H9 (cell line): ENCODE measurements around the gene SLC7A14. TPM values are rescaled to one million over a fixed set of nuclear protein-coding genes. Genes with fewer than 3 reads are reported as not detected.

ENCODE experiments used
- DNase-seq: peaks from one replicate; pipeline ENCODE4 v3.0.0-alpha.2; 2017
- H2AFZ ChIP-seq: one replicate; pipeline ENCODE4 v1.6.1; 2013; ENCODE audit warnings: mild to moderate bottlenecking, low read length, control low read depth, moderate library complexity
- H2AK5ac ChIP-seq: 2 replicates; pipeline ENCODE4 v1.6.1; 2013; ENCODE audit warnings: low read length, control low read depth, mixed read lengths; ENCODE audit not compliant: insufficient read length
- H2BK120ac ChIP-seq: one replicate; pipeline ENCODE4 v1.6.1; 2013; ENCODE audit warnings: low read depth, mild to moderate bottlenecking, low read length, control low read depth, inconsistent platforms; ENCODE audit not compliant: poor library complexity, severe bottlenecking
- H2BK12ac ChIP-seq: 2 replicates; pipeline ENCODE4 v1.6.1; 2013; ENCODE audit warnings: low read length, control low read depth, mixed read lengths, low read depth; ENCODE audit not compliant: insufficient read length
- H2BK15ac ChIP-seq: 2 replicates; pipeline ENCODE4 v1.6.1; 2013; ENCODE audit warnings: low read depth, low read length, control low read depth
- H2BK20ac ChIP-seq: one replicate; pipeline ENCODE4 v1.6.1; 2013; ENCODE audit warnings: low read depth, mild to moderate bottlenecking, low read length, control low read depth, inconsistent platforms; ENCODE audit not compliant: poor library complexity, severe bottlenecking
- H2BK5ac ChIP-seq: 2 replicates; pipeline ENCODE4 v1.6.1; 2013; ENCODE audit warnings: low read length, control low read depth, mixed read lengths; ENCODE audit not compliant: insufficient read length
- H3K14ac ChIP-seq: 2 replicates; pipeline ENCODE4 v1.6.1; 2013; ENCODE audit warnings: low read length, control low read depth; ENCODE audit not compliant: insufficient read depth
- H3K18ac ChIP-seq: 2 replicates; pipeline ENCODE4 v1.6.1; 2013; ENCODE audit warnings: low read depth, mild to moderate bottlenecking, mixed read lengths, low read length, control low read depth; ENCODE audit not compliant: insufficient read length
- H3K23ac ChIP-seq: 2 replicates; pipeline ENCODE4 v1.6.1; 2013; ENCODE audit warnings: low read length, control low read depth, mixed read lengths, low read depth; ENCODE audit not compliant: insufficient read length
- H3K23me2 ChIP-seq: 2 replicates; pipeline ENCODE4 v1.6.1; 2013; ENCODE audit warnings: low read depth, mild to moderate bottlenecking, mixed read lengths, low read length, control low read depth; ENCODE audit not compliant: insufficient read length, poor library complexity, severe bottlenecking
- H3K27ac ChIP-seq: 2 replicates; pipeline ENCODE4 v1.5.1; 2013; ENCODE audit warnings: low read length, control low read depth, mixed read lengths, low read depth; ENCODE audit not compliant: insufficient read length
- H3K27me3 ChIP-seq: 2 replicates; pipeline ENCODE4 v1.6.1; 2013; ENCODE audit warnings: low read length, control low read depth, inconsistent platforms; ENCODE audit not compliant: insufficient read depth
- H3K4ac ChIP-seq: 2 replicates; pipeline ENCODE4 v1.6.1; 2013; ENCODE audit warnings: low read depth, mild to moderate bottlenecking, control low read depth, inconsistent platforms, low read length, moderate library complexity
- H3K4me1 ChIP-seq: 2 replicates; pipeline ENCODE4 v1.6.1; 2013; ENCODE audit warnings: low read length, control low read depth, inconsistent platforms; ENCODE audit not compliant: insufficient read depth
- H3K4me2 ChIP-seq: 2 replicates; pipeline ENCODE4 v1.6.1; 2013; ENCODE audit warnings: low read length, control low read depth, mixed read lengths; ENCODE audit not compliant: insufficient read length, insufficient read depth
- H3K56ac ChIP-seq: 2 replicates; pipeline ENCODE4 v1.6.1; 2013; ENCODE audit warnings: low read depth, mild to moderate bottlenecking, mixed read lengths, low read length, control low read depth; ENCODE audit not compliant: insufficient read length
- H3K79me1 ChIP-seq: 2 replicates; pipeline ENCODE4 v1.6.1; 2013; ENCODE audit warnings: low read depth, mild to moderate bottlenecking, moderate library complexity, low read length, control low read depth, inconsistent platforms; ENCODE audit not compliant: insufficient read depth, poor library complexity, severe bottlenecking
- H3K79me2 ChIP-seq: 2 replicates; pipeline ENCODE4 v1.6.1; 2013; ENCODE audit warnings: low read length, control low read depth, inconsistent platforms; ENCODE audit not compliant: insufficient read depth
- H3K9ac ChIP-seq: 2 replicates; pipeline ENCODE4 v1.6.1; 2013; ENCODE audit warnings: low read length, control low read depth, mixed read lengths; ENCODE audit not compliant: insufficient read length; ENCODE audit errors: extremely low read depth
- H3K9me3 ChIP-seq: one replicate; pipeline ENCODE4 v1.6.1; 2013; ENCODE audit warnings: low read depth, low read length, inconsistent platforms; ENCODE audit not compliant: control insufficient read depth
- H3T11ph ChIP-seq: one replicate; pipeline ENCODE4 v1.6.1; 2013; ENCODE audit warnings: mild to moderate bottlenecking, low read length, control low read depth, inconsistent platforms
- H4K20me1 ChIP-seq: one replicate; pipeline ENCODE4 v1.6.1; 2013; ENCODE audit not compliant: control insufficient read depth, insufficient read length, insufficient read depth
- H4K5ac ChIP-seq: 2 replicates; pipeline ENCODE4 v1.6.1; 2013; ENCODE audit warnings: low read depth, mild to moderate bottlenecking, mixed read lengths, low read length, control low read depth; ENCODE audit not compliant: insufficient read length
- H4K8ac ChIP-seq: replicated peaks from 2 replicates; pipeline ENCODE4 v1.6.1; 2013; ENCODE audit warnings: low read length, control low read depth, mixed read lengths, low read depth; ENCODE audit not compliant: insufficient read length
- H4K91ac ChIP-seq: 2 replicates; pipeline ENCODE4 v1.6.1; 2013; ENCODE audit warnings: low read depth, mild to moderate bottlenecking, moderate library complexity, mixed read lengths, low read length, control low read depth; ENCODE audit not compliant: insufficient read length
- H3K27ac Mint-ChIP-seq, 3 experiments: 2 replicates in 2 of 3; 3 replicates in 1 of 3; pipeline ENCODE4 v1.8.0; 2020 to 2021; ENCODE audit warnings: mixed read lengths in 3 of 3, mild to moderate bottlenecking in 1 of 3, moderate library complexity in 1 of 3
- H3K27me3 Mint-ChIP-seq: 2 replicates; pipeline ENCODE4 v1.8.0; 2021; ENCODE audit warnings: low read depth, mild to moderate bottlenecking, moderate library complexity, mixed read lengths
- H3K36me3 Mint-ChIP-seq, 3 experiments: 2 replicates in 2 of 3; 3 replicates in 1 of 3; pipeline ENCODE4 v1.8.0; 2020 to 2021; ENCODE audit warnings: low read depth in 3 of 3, mixed read lengths in 3 of 3; ENCODE audit not compliant: insufficient read depth in 1 of 3
- H3K4me1 Mint-ChIP-seq, 2 experiments: 2 replicates each; pipeline ENCODE4 v1.8.0; 2020; ENCODE audit warnings: mixed read lengths in 2 of 2
- H3K4me3 Mint-ChIP-seq, 2 experiments: 2 replicates in 1 of 2; 3 replicates in 1 of 2; pipeline ENCODE4 v1.8.0; 2020 to 2021; ENCODE audit warnings: mild to moderate bottlenecking in 2 of 2, mixed read lengths in 2 of 2, moderate library complexity in 1 of 2
- H3K9me3 Mint-ChIP-seq, 2 experiments: 2 replicates in 1 of 2; 3 replicates in 1 of 2; pipeline ENCODE4 v1.8.0; 2020; ENCODE audit warnings: mild to moderate bottlenecking in 2 of 2, mixed read lengths in 2 of 2, moderate library complexity in 1 of 2
- WGBS: extraction: QIAGEN DNeasy Blood & Tissue Kit; methylation state at CpG from one replicate; pipeline ENCODE4 v1.1.7; 2013; ENCODE audit warnings: missing lambda C conversion rate, low lambda C conversion rate, mixed read lengths; ENCODE audit not compliant: insufficient read length; ENCODE audit errors: extremely low coverage; 5-methylcytosine and 5-hydroxymethylcytosine counted together
- total RNA-seq: library from RNA; stranded (reverse); gene quantifications from 2 replicates; pipeline ENCODE4 v1.2.1, GENCODE V29; 2021
- TF ChIP-seq, protein P1 (sequence below): fragments of 200-600 bp; sonication (generic); conservative IDR thresholded peaks from 3 replicates; pipeline ENCODE4 v1.8.0; 2021; ENCODE audit warnings: antibody characterized with exemption, mild to moderate bottlenecking

The SLC7A14 gene
- total RNA-seq, 1 experiment from 2014 or later = 0.42 TPM

DNA sequence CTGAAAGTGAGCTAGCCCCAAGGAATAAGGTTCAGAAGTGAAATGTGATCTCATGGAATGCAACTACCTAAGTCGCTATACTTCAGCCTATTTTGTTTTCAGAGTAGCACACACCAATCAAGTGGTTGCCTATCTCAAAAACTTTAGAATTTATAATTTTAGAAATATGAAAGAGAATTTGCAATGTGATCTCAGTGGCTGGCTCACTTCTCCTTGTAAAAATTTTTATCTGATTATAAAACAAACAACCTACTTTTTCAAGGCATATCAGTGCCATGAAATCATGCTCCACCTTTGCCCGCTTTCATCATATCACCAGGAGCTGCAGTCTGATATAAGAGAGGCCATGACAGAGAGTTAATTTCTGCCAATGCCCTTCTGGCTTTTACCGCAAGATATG is 119.9 kb downstream of the SLC7A14 start:
- Mint-ChIP-seq H3K27me3 (no peaks in the 10 kb centered on the region), H3K4me3 (no peak overlapping the region), H3K9me3 (no peaks in the 10 kb centered on the region), H3K4me1 (peaks cover 24 to 41% of the 10 kb centered on the region in 2 experiments), H3K36me3 (no peaks in the 10 kb centered on the region), H3K27ac (no peak overlapping the region)
- H3T11ph ChIP-seq = no peak overlapping the region
- H4K20me1 ChIP-seq = no peaks in the 10 kb centered on the region
- no peak overlapping the region for H2BK20ac ChIP-seq
- no peaks in the 10 kb centered on the region for H3K27me3 ChIP-seq
- no peak overlapping the region for H3K4me2 ChIP-seq
- no peak overlapping the region for H4K8ac ChIP-seq
- H3K14ac ChIP-seq = no peak overlapping the region
- H3K18ac ChIP-seq = no peak overlapping the region
- TF ChIP-seq, protein P1, sequence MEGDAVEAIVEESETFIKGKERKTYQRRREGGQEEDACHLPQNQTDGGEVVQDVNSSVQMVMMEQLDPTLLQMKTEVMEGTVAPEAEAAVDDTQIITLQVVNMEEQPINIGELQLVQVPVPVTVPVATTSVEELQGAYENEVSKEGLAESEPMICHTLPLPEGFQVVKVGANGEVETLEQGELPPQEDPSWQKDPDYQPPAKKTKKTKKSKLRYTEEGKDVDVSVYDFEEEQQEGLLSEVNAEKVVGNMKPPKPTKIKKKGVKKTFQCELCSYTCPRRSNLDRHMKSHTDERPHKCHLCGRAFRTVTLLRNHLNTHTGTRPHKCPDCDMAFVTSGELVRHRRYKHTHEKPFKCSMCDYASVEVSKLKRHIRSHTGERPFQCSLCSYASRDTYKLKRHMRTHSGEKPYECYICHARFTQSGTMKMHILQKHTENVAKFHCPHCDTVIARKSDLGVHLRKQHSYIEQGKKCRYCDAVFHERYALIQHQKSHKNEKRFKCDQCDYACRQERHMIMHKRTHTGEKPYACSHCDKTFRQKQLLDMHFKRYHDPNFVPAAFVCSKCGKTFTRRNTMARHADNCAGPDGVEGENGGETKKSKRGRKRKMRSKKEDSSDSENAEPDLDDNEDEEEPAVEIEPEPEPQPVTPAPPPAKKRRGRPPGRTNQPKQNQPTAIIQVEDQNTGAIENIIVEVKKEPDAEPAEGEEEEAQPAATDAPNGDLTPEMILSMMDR = no peak
- H2BK15ac ChIP-seq = no peak overlapping the region
- no peak overlapping the region for H2AK5ac ChIP-seq
- no peak overlapping the region for H3K56ac ChIP-seq
- no peaks in the 10 kb centered on the region; the same call in 1 of the 2 replicates for H3K4me1 ChIP-seq
- H2AFZ ChIP-seq = no peak overlapping the region
- no peaks in the 10 kb centered on the region for H3K79me1 ChIP-seq
- no peak overlapping the region for H3K4ac ChIP-seq
- H3K27ac ChIP-seq = no peak overlapping the region
- H3K23me2 ChIP-seq = no peaks in the 10 kb centered on the region
- H2BK12ac ChIP-seq = no peak overlapping the region
- no peak overlapping the region for H4K5ac ChIP-seq
- H4K91ac ChIP-seq = no peak overlapping the region
- H2BK120ac ChIP-seq = no peak overlapping the region
- WGBS = no CpG with 5 or more reads among the region's 3 CpGs
- no peak overlapping the region for H3K23ac ChIP-seq
- H2BK5ac ChIP-seq = no peak overlapping the region
- H3K9me3 ChIP-seq = no peaks in the 10 kb centered on the region
- DNase-seq = no peak
- peaks cover 1% of the 10 kb centered on the region; the same call in 1 of the 2 replicates for H3K79me2 ChIP-seq
- H3K9ac ChIP-seq = no peak overlapping the region
